Small intestine (tissue), 4 donors: ENCODE measurements around the gene CD74. TPM values are rescaled to one million over a fixed set of nuclear protein-coding genes. Genes with fewer than 3 reads are reported as not detected.

ENCODE experiments used
- polyA plus RNA-seq, 4 donors: library from polyadenylated mRNA; stranded (reverse) in 3 of 4; unstranded in 1 of 4; fragments of 200-250 nt in 3 of 4; fragments of 120-200 nt in 1 of 4; gene quantifications; one replicate each; pipeline versions ENCODE4 v1.2.1 to v1.2.3, GENCODE V29; 2013
- donor health status: healthy with polysubstance abuse.
- donor health status: Bipolar disorder and iron deficiency.
- donor health status: healthy.

Gene CD74
- polyA plus RNA-seq, 4 donors: 288 to 939 (median 754) TPM

Other genes starting within 250 kb of the CD74 start
- 100 to 1,000 TPM; 205 to 308 (median 228) TPM for gene CDX1, start 246.1 kb downstream of the CD74 start, polyA plus RNA-seq
- gene SLC6A7, start 222.8 kb downstream of the CD74 start, polyA plus RNA-seq: 1 to 10 TPM in 3 of 4 donors, under 1 TPM in 1; 0.81 to 7.1 (median 2.2) TPM
- under 1 TPM in 2 of 4 donors, not detected in 2; 0.46 to 0.52 TPM for gene CAMK2A, start 123.1 kb downstream of the CD74 start, polyA plus RNA-seq
- 1 to 10 TPM in 1 of 4 donors, under 1 TPM in 1, not detected in 2; 0.40 to 1.4 TPM for gene ARSI, start 110.0 kb downstream of the CD74 start, polyA plus RNA-seq
- 10 to 100 TPM; 18.3 to 29.7 (median 20.6) TPM for gene TCOF1, start 55.2 kb downstream of the CD74 start, polyA plus RNA-seq
- 1,000 to 10,000 TPM; 2,525 to 5,825 (median 4,194) TPM for gene RPS14, start 36.8 kb upstream of the CD74 start, polyA plus RNA-seq
- 10 to 100 TPM in 3 of 4 donors, 1 to 10 TPM in 1; 7.4 to 44.5 (median 21.0) TPM for gene NDST1, start 95.2 kb upstream of the CD74 start, polyA plus RNA-seq
- gene SYNPO, start 227.8 kb upstream of the CD74 start, polyA plus RNA-seq: 10 to 100 TPM; 23.2 to 44.0 (median 30.3) TPM
- gene MYOZ3, start 248.3 kb upstream of the CD74 start, polyA plus RNA-seq: 1 to 10 TPM in 1 of 4 donors, under 1 TPM in 3; 0.27 to 1.5 (median 0.38) TPM